Measurements from ENCODE around the gene RNU6-1.

The RNU6-1 gene

GRCh38 chr15:67801142-67801541 is 38.7 kb downstream of the RNU6-1 start:
- no peak for DNase-seq
- Mint-ChIP-seq H3K27ac (no peak overlapping the region), H3K4me1 (peaks cover 3% of the 10 kb centered on the region), H3K9me3 (no peaks in the 10 kb centered on the region), H3K4me3 (no peak overlapping the region), H3K27me3 (no peaks in the 10 kb centered on the region), H3K36me3 (no peaks in the 10 kb centered on the region)
- CTCF ChIA-PET, result interaction anchor here (0.8 kb wide), 1 partner anchor 19 kb away, joined by 3 read pairs; no protein-coding TSS in a partner anchor

- no peaks in the 10 kb centered on the region for H3K27me3 Mint-ChIP-seq
- CTCF ChIA-PET, result interaction anchor here (0.7 kb wide), 1 partner anchor 309 kb away, joined by 3 read pairs; no protein-coding TSS in a partner anchor
- no peak overlapping the region for H3K27ac Mint-ChIP-seq
- H3K4me1 Mint-ChIP-seq, result no peaks in the 10 kb centered on the region
- H3K9me3 Mint-ChIP-seq, result peaks cover 8% of the 10 kb centered on the region
- H3K36me3 Mint-ChIP-seq, result peaks cover 6% of the 10 kb centered on the region
- no peak overlapping the region for H3K4me3 Mint-ChIP-seq
- DNase-seq, result no peak
Measured at GRCh38 chr15:67799801-67800205, 40.0 kb downstream of the RNU6-1 start.

- CTCF ChIA-PET, result no interaction called here
- Mint-ChIP-seq H3K27me3 (no peaks in the 10 kb centered on the region), H3K9me3 (peaks cover 8% of the 10 kb centered on the region), H3K4me3 (no peak overlapping the region), H3K4me1 (no peaks in the 10 kb centered on the region), H3K36me3 (peaks cover 8% of the 10 kb centered on the region), H3K27ac (no peak overlapping the region)
- no peak for DNase-seq
Measured at GRCh38 chr15:67796196-67797127, 43.4 kb downstream of the RNU6-1 start.

- H3K4me3 Mint-ChIP-seq, result no peak overlapping the region
- H3K4me1 Mint-ChIP-seq, result no peaks in the 10 kb centered on the region
- H3K9me3 Mint-ChIP-seq, result peaks cover 8% of the 10 kb centered on the region
- DNase-seq, result no peak
- H3K27ac Mint-ChIP-seq, result no peak overlapping the region
- CTCF ChIA-PET, result no interaction called here
- H3K27me3 Mint-ChIP-seq, result no peaks in the 10 kb centered on the region
- peaks cover 9% of the 10 kb centered on the region for H3K36me3 Mint-ChIP-seq
Measured at GRCh38 chr15:67794832-67795574, 44.8 kb downstream of the RNU6-1 start.

GRCh38 chr15:67792250-67792942 is 47.4 kb downstream of the RNU6-1 start:
- Mint-ChIP-seq H3K4me1 (no peaks in the 10 kb centered on the region), H3K27me3 (no peaks in the 10 kb centered on the region), H3K4me3 (no peak overlapping the region), H3K9me3 (peaks cover 8% of the 10 kb centered on the region), H3K27ac (no peak overlapping the region), H3K36me3 (peaks cover 9% of the 10 kb centered on the region)
- DNase-seq, result no peak
- CTCF ChIA-PET, result interaction anchor here (1.3 kb wide), 1 partner anchor 335 kb away, joined by 3 read pairs; no protein-coding TSS in a partner anchor

- Mint-ChIP-seq H3K4me3 (no peak overlapping the region), H3K4me1 (no peaks in the 10 kb centered on the region), H3K27me3 (no peaks in the 10 kb centered on the region), H3K36me3 (peaks cover 9% of the 10 kb centered on the region), H3K27ac (no peak overlapping the region), H3K9me3 (peaks cover 8% of the 10 kb centered on the region)
- CTCF ChIA-PET, result interaction anchor here (1.0 kb wide), 1 partner anchor 158 kb away, joined by 3 read pairs; no protein-coding TSS in a partner anchor
- no peak for DNase-seq
Measured at GRCh38 chr15:67790610-67791319, 49.1 kb downstream of the RNU6-1 start.

Data from activated naive CD4-positive, alpha-beta T cell treated with anti-CD3 and anti-CD28 coated beads, Interleukin-2, amount 10 ng/mL, durations not matched to agents 7 days and 5 days (primary cell).